DMS 273 (cell line): Measurements from ENCODE around the gene KIAA1958.

Experiments used
- DNase-seq: peaks from one replicate; lab custom pipeline; 2025; ENCODE audit not compliant: unreplicated experiment; lab: John Stamatoyannopoulos, UW

Gene KIAA1958

DNA sequence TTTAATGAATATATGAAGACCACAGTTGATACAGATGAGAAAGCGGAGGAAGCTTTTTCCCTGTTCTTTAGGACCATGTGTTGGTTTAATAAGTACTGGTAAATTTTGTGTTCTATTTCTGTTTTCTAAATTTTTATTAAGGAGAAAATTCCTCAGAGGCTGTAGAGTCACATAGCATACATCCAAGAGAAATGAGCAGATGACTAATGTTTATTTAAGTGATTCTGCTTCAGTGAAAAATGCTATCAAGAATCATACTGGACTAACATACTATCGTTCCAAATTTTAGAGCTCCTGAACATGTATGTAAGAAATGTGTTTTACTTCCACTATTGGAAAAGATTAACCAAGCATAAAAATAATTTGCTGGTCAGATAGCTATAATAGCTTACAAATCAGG, 115.0 kb downstream of the KIAA1958 start:
- DNase-seq: no peak

DNA sequence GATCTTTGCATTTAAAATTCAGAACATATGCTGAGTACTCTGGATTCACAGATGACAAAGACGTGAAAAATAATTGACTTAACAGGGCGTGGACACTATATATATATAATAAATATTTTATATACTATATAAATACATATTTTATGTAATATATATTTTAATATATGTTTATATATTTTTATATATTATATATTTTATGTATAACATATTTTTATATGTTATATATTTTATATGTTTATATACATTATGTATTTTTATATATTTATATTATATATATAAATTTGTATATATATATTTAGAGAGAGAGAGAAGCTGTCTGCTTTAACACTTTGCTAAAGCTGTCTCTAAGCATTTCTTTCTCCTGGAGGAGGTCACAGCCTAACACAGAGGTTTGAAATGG, 118.2 kb downstream of the KIAA1958 start:
- no peak for DNase-seq

DNA sequence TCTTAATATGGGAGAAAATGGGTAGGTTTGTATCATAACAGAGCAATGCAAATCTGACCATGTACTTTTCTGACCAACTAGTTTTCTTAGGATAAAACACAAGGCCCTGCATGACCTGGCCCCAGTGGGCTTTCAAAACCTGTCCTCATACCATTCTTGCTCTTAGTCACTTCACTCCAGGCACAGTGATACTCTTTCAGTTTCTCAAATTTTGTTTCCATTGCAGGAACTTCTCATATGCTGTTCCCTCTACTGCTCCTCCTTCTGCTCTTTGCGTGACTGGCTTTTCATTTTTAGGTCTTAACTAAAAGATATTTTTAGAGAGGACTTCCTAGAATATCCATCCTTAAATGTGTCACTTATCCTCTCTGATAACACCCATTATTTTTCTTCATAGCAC, 118.9 kb downstream of the KIAA1958 start:
- DNase-seq: no peak

DNA sequence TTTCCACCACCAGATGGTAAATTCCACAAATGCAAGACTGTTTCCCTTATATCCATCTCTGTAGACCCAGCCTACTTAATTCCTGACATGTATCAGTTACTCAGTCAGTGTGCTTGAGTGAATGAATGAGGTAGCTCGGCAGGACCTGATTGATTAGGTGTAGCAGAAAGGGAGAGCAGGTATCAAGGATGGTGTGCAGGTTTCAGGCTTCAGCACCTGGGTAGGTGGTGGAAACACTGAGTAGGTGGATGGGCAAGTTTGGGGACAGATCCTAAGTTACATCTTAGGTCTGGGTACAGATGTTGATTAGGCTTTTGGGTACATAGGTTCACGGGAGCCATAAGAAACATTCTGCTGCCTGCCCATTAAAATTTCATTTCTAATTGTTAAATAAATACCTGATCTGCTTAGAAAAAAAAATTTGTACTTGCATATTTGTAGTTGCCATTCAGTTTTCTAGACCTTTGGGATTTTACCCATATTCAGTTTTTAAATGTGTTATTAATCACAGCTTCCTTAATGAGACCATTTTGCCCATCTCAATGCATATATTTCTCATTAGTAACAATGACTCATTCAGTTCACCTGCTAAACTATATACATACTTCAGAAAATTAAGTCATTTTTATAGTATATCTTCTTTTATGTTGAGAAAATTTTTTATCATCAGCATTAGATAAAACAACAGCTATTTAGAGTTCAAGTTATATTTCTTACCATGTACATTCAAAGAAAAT, 119.5 kb downstream of the KIAA1958 start:
- DNase-seq: no peak

DNA sequence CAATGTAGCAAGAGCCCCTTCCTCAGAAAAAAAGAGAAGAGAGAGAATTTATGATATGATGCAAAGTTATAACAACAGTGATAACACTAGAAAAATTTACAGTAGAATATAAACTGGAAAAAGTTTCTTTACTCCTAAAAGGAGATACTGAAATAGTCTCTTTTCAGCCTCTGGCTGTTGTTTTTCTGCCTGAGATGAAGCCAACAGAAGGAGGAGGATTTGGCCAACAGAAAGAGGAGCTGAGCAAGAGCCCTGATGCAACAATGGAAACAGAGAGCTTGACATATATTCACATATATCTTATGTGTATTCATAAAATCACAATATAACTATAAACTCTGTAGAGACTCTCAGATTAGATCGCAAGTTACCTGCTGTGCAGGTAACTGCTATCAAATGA, 122.2 kb downstream of the KIAA1958 start:
- no peak for DNase-seq

DNA sequence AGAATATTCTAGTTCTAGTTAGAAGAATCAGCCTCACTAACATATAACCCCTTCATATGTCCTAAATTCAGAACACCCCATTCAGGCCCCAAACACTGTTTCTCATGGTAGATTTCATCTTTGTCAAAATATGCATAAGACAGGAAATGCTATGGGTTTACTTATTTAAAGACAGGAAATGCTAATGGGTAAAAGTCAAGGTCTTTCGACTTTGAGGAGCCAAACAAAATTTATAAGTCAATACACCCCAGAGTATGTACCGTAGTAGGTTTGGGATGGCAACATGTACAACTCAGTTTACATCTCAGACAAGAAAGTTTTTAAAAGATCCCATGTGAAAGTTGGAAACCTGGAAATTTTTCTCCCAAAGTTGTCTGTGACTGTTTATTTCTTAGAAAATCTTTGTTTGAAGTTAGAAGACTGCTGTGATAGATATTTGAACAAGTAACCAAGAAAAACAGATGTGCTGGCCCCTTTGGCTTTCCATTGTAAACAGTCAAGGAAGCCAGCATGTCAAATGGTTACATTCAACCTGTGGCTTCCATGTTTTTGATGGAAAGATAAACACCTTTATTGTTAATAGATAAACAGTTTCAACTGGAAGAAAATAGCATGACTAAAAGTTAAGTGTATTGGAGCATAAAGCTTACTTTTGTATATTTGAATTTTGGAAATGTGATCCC, 129.1 kb downstream of the KIAA1958 start:
- DNase-seq: no peak

DNA sequence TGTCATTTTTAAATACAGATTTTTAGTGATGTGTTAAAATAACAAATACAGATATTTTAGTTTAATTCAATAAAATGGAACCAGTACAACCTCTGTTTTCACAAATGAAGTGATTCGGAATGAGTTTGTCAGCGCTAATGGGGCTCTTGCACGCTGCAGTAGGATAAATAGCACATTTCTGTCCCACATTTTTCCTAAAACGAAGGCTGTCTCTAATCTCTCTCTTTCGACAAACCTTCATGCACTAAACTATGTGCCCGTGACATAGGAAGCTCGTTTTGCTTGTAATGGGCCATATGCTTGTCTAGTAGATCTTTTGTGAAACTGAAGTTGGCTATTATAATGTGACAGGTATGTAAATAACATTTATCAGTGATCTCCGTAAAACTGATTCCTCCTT, 130.7 kb downstream of the KIAA1958 start:
- DNase-seq: no peak

DNA sequence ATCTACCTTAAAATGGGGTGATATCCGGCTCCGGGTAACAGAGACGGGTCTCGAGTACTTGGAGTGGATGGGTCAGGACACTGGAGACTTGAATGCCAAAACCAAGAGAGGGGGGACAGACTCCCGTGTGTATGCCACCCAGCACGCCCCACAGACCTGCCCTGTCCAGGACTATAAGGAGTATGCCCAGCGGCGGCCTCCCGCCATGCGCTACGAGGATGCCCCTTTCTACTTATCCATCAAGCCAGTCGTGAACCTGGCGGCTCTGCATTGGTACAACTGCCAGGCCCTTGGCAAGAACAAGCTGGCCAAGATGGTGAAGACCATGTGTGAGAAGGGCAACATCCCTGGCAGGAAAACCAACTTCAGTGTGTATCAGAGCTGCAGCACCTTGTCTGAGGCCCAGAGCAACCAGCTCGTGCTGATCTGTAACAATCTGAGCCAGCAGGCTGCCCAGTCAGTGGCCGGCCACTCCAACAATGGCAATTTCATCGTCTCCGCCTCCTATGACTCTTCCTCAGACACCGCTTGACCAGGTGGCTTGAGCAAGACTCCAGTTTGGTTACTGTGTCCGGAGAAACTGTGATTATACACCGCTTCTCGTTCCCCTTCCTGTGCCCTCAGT, 131.9 kb downstream of the KIAA1958 start:
- DNase-seq: no peak

DNA sequence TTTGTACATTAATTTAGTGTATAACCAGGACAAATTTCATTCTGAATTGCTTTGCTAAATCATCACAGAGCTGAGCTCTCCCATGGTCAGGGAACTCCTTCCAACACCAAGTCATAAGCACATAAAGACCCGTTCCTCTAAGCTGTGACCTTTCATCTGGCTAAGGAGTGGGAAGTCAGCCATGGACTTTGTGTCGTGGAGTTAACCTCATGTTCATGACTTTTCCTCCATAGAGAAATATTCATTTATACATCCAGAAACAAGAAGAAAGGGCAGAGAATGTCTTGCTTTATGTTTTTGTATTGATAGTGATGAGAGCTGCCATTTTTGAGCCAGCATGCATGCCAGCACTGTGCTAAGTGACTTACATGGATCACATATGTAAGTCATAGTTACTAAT, 133.8 kb downstream of the KIAA1958 start:
- no peak for DNase-seq

DNA sequence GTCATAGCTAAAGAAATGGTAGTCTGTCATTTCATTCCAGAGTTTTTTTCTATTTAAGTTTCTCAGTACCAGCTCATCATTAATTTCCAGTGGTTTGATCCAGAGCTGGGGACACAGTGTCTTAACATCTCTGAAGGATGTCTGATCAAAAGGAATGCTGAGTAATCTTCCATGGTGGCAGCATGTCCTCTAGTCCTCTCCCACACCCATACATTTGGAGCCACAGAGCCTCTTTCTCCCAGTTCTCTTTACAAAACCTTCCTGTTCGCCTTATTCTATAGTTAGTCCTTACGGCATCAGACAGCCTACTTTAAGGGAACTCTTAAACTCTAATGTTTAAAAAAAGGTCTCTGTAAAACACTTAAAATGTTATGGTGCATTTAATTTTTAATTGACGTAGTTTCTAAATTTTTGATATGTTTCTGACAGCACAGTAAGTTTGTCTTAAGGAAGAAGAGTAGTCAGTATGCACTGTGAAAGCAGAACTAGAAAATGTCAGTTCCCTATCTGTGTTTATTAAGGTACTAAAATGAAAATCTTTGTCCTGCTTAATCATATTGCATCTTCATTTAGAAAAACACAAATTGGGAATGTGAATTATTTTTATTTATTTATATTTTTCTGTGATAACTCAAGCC, 134.5 kb downstream of the KIAA1958 start:
- DNase-seq: no peak

DNA sequence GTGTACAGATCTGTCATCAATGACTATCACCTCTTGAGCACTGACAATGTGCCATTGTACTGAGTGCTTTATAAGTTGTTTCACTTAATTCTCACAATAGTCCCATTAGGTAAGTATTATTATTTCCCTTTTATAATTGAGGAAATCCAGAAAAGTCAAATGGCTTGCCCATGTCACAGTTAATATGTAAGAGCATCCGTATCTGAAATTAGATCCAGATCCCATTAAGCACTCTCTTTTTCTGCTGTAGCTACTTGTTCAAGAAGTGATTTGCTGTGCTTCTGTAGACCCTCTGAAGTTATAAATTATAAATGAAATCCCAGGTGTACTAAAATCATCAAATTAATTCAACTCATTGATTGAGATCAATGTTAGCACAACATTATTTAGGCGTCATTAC, 136.6 kb downstream of the KIAA1958 start:
- DNase-seq: no peak

DNA sequence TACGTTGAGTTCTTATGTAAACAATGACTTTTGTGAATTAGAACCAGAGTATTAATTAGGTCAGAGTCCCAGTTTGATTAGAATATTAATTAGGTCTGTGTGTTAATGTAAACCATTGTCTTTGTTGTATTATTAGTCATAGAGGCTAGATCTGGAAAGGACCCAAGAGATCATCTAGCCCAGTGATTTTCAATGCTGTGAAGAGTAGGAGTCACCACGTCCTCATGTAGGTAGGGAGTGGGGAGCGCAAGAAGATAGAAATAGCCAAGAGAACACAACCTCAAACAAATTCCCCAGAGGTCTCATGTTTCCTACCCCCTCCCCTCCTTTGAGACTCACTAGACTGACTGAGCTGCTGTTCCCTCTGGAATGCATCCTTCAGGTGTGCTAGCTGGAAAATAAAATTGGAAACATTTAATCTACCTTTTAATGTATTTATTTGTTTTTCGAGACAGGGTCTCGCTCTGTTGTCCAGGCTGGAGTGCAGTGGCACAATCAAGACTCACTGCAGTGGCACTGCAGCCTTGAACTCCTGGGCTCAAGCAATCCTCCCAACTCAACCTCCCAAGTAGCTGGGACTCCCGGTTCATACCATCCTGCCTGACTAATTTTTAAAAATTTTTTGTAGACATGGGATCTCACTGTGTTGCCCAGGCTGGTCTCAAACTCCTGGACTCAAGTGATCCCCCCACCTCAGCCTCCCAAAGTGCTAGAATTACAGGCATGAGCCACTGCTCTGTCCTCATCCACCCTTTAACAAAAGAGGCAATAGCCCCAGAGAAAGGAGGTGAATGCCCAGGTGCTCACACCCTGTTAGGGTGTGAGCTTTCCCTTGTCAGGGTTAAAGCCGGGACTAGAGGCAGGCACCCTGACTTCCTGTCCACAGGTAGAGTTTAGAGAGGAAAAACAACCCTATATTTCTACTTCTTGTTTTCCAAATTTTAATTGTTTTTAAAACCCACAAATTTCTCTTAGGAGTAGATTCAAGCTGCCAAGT, 138.4 kb downstream of the KIAA1958 start:
- DNase-seq: no peak

DNA sequence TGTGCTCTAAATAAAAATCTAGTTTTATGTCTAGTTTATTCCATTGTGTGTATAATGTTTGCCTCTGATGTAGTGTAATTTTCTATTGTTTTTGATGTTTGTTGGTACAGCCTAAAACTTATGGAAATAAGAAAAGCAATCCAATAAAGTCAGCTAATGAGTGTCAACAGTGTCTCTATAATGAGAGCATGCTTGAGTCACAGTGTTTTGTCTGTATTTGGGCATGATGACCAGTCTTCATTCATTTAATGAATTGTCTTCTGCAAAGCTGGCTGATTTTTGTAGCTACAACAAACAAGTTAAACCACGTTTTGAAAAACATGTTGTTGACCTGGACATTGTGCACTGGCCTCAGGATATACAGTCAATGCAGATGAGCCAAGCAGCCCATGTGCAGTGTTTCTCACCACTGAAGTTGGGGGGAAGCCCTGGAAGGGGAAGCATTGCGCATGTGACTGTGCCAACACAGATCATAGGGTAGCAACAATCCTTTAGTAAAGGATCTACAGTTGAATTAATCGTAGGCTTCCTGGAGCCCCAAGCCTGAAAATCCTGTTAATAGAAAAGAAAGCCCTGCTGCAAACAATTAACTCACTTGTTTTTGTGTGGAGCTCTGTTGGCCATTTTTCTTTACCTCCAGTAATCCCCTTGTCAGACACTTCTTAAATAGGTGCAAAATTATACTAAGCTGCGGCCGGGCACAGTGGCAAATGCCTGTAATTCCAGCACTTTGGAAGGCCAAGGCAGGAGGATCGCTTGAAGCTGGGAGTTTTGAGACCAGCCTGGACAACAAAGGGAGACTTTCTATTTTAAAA, 143.3 kb downstream of the KIAA1958 start:
- DNase-seq: no peak

DNA sequence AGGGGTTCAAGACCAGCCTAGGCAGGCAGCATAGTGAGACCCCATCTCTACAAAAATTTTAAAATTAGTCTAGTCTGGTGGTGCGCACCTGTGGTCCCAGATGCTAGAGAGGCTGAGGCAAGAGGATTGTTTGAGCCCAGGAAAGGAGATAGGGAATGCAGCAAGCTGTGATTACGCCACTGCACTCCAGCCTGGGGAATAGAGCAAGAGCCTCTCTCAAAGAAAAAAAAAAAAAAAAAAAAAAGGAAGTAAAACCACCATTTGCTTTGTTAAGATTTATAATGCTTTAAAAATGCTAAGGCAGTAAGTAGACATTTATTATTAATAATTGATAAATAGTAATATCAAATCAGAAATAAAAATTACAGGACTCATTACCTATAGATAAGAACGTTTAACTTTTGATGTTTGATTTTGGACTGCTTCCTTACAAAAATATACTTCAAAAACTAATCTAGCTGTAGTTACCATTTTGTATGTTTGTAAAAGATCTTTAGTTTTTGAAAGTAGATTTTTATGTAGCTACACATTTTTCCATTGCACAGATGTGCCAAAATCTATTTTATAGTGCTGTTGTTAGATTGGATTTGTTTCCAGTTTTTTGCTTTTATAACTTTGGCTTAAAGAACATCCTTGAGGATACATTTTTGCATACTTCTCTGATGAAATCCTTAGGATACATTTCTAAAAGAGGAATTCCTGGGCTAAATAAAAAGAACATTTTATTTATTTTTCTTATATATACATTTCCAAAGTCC, 144.9 kb downstream of the KIAA1958 start:
- DNase-seq: no peak

DNA sequence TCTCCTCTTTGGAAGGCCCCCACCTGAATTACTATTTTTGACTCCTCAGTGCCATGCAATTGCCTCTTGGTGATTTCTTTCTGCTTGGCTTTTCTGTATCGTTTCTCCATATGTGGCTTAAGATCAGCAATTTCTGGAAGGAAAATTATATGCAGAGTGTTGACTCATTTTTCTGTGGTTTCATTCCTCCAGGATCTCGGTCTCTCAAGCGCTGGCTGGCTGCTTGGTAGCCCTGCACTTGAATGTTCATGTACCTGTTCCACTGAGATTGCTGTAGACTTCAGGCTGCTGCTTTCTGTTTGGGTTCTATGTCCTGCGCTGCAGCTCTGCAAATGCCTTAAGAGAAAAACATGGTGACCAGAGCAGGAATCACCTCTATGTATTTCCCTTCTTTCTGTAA, 153.7 kb downstream of the KIAA1958 start:
- no peak for DNase-seq

DNA sequence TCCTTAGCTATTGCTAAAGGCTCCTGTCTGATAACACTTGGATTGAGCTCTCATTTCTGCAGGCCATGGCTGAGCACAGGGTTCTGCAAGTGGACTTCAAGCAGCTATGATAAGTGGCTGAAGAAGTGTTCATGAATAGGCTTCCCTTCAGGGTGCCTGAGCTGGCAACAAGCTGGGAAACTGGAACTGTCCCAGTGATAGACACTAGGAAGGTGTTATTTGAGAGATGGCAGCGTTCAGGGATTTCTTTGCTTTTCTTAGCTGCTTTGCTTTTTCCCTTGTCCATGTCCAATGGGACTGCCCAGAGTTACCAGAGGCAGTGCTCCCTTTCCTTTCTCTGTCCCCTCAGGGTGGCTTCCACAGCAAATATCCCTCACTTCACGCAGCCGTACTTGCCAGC, 155.5 kb downstream of the KIAA1958 start:
- no peak for DNase-seq

DNA sequence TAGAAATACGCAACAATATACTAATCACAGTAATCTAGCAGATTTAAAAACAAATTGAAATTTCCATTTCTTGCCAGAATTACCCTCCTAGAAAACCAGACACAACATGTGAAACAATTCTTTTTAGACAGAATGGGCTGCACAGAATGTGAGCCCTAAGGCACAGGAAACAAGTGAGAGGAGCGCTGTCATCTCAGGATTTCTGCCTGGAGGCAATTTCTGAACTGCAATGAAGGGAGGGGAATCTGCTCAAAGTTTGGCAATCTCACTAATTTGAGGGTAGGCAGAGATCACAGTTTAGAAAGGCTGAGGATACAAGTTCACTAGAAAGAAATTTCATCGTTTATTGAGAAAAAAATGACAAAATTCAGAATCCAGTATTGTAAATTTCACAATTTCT, 161.0 kb downstream of the KIAA1958 start:
- no peak for DNase-seq

DNA sequence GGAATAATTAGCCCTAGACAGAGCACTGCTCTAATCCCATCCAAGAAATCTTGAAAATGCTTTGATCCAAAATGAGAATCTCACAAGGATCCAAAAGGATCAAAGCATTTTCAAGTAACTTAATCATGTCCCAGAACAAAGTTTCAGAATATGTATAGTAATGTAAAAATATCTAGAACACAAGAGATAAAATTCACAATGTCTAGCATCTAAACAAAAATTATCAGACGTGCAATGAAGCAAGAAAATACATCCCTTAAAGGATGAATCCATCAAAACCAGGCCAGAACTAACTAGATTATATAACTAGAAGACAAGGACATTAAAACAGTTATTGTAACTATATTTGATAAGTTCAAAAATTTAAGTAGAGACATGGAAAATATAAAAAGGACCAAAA, 162.0 kb downstream of the KIAA1958 start:
- no peak for DNase-seq

DNA sequence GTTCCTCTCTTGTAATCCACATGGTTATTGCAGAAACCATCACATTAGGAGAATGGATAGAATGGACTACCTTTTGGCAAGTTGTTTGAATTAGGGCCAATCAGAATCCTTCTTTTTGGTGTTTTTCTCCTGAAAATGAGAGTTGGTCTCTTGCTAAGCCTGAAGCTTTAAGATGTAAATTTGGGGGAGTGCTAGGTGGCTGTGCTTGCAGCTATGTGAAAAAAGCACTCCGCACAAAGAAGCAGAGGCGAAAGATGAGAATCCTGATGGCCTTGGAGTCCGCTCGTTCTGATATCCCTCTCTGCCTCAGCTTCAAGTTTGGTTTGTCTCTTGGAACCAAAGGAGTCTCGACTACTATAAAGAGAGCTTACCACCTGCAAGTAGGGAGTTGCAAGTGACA, 167.7 kb downstream of the KIAA1958 start:
- no peak for DNase-seq
